Measurements from ENCODE around the gene SIGLEC10. TPM values are rescaled to one million over a fixed set of nuclear protein-coding genes. Genes with fewer than 3 reads are reported as not detected.

SIGLEC10 gene
- total and polyA plus RNA-seq, 9 of the 15 experiments (the other 6 are each of a cell fraction or from before 2014, with no cell fraction given): 0.10 to 1.8 (median 0.82) TPM

GRCh38 chr19:51366389-51367254 is 50.8 kb downstream of the SIGLEC10 start (continued):
- TF ChIP-seq TFE3 (CRISPR knock-in tag; IDR thresholded peaks at IDR 0.05): no peak
- TF ChIP-seq CBX2 (IDR thresholded peaks at IDR 0.05; ENCODE audit: insufficient read depth, low read length, poor library complexity, severe bottlenecking): no peak
- no peak for TF ChIP-seq SMARCB1 (IDR thresholded peaks at IDR 0.05; ENCODE audit: insufficient read length, low read depth)
- TF ChIP-seq ZNF12 (CRISPR knock-in tag; IDR thresholded peaks at IDR 0.05): no peak; the same call in 1 of the 2 replicates
- TF ChIP-seq PTBP1 (IDR thresholded peaks at IDR 0.05; ENCODE audit: low read depth, low read length): no peak
- no peak for TF ChIP-seq TARDBP (IDR thresholded peaks at IDR 0.05)
- no peak for TF ChIP-seq ZKSCAN1 (IDR thresholded peaks at IDR 0.05; ENCODE audit: low read depth, low read length)
- TF ChIP-seq BHLHE40 (IDR thresholded peaks at IDR 0.05; ENCODE audit: low read length): no peak
- TF ChIP-seq SMAD3 (CRISPR knock-in tag; conservative IDR thresholded peaks at IDR 0.05): no peak
- peak; percentile 39; the same call in 1 of the 2 replicates for TF ChIP-seq SMARCA4 (IDR thresholded peaks at IDR 0.05)
- no peak for TF ChIP-seq WHSC1 (IDR thresholded peaks at IDR 0.05; ENCODE audit: low read length)
- TF ChIP-seq ZNF134 (CRISPR knock-in tag; conservative IDR thresholded peaks at IDR 0.05): no peak
- no peak for TF ChIP-seq EP300 (IDR thresholded peaks at IDR 0.05; ENCODE audit: low read length)
- 0 out of 2 replicates have a peak, but pooled peaks have one; percentile 21 for TF ChIP-seq CTBP1 (IDR thresholded peaks at IDR 0.05; ENCODE audit: borderline replicate concordance)
- TF ChIP-seq PCBP2 (IDR thresholded peaks at IDR 0.05; ENCODE audit: low read depth, low read length, poor library complexity, severe bottlenecking): no peak
- peak; percentile 76; the same call in 1 of the 2 replicates for TF ChIP-seq ZSCAN29 (IDR thresholded peaks at IDR 0.05)
- TF ChIP-seq TCF3 (CRISPR knock-in tag; IDR thresholded peaks at IDR 0.05): no peak
- peak; percentile 42; the same call in 1 of the 2 replicates for TF ChIP-seq ZNF263 (CRISPR knock-in tag; IDR thresholded peaks at IDR 0.05; ENCODE audit: borderline replicate concordance)
- no peak for TF ChIP-seq MBD2 (IDR thresholded peaks at IDR 0.05; ENCODE audit: borderline replicate concordance, low read depth)
- no peak for TF ChIP-seq ZBTB34 (CRISPR knock-in tag; IDR thresholded peaks at IDR 0.05)
- peak; percentile 80 for TF ChIP-seq RBFOX2 (IDR thresholded peaks at IDR 0.05; ENCODE audit: low read depth, low read length)
- TF ChIP-seq RCOR1 (IDR thresholded peaks at IDR 0.05; ENCODE audit: borderline replicate concordance in 1 of 2, low read depth in 2 of 2, low read length in 2 of 2): no peak
- no peak for TF ChIP-seq PTTG1 (tag; IDR thresholded peaks at IDR 0.05; ENCODE audit: low read depth)
- peak in 1 of 2 experiments; percentile 89; a peak in 2 of 4 replicates for TF ChIP-seq HDAC1 (IDR thresholded peaks at IDR 0.05)
- no peak for TF ChIP-seq ZBED1 (IDR thresholded peaks at IDR 0.05)
- no peak for TF ChIP-seq SAP30 (IDR thresholded peaks at IDR 0.05; ENCODE audit: borderline replicate concordance, insufficient read depth, low read depth, low read length, poor library complexity, severe bottlenecking)
- no peak for TF ChIP-seq NCOA6 (IDR thresholded peaks at IDR 0.05)

Measured in K562 (cell line).